Endodermal cell (in vitro differentiated cells): ENCODE measurements around the gene KCNA5. TPM values are rescaled to one million over a fixed set of nuclear protein-coding genes. Genes with fewer than 3 reads are reported as not detected.

ENCODE experiments used
- DNase-seq: peaks from one replicate; pipeline ENCODE4 v3.0.0-alpha.2; 2017
- H3K27ac ChIP-seq: 2 replicates; pipeline ENCODE4 v1.5.1; 2013; ENCODE audit warnings: mild to moderate bottlenecking, low read depth, low read length, moderate library complexity
- H3K27me3 ChIP-seq: 2 replicates; pipeline ENCODE4 v1.6.1; 2013; ENCODE audit warnings: mild to moderate bottlenecking, low read length, moderate library complexity; ENCODE audit not compliant: insufficient read depth, control insufficient read depth, poor library complexity, severe bottlenecking
- H3K36me3 ChIP-seq: 2 replicates; pipeline ENCODE4 v1.7.0; 2013; ENCODE audit warnings: mild to moderate bottlenecking, low read length, moderate library complexity; ENCODE audit not compliant: control insufficient read depth, insufficient read depth
- H3K4me1 ChIP-seq: one replicate; pipeline ENCODE4 v1.7.0; 2013; ENCODE audit warnings: low read length; ENCODE audit not compliant: control insufficient read depth, insufficient read depth
- H3K4me3 ChIP-seq: 2 replicates; pipeline ENCODE4 v1.5.1; 2013; ENCODE audit warnings: mild to moderate bottlenecking, low read length, moderate library complexity
- H3K9ac ChIP-seq: 2 replicates; pipeline ENCODE4 v1.6.1; 2013; ENCODE audit warnings: mild to moderate bottlenecking, low read length, moderate library complexity; ENCODE audit not compliant: poor library complexity, severe bottlenecking; ENCODE audit errors: extremely low read depth
- H3K9me3 ChIP-seq: 2 replicates; pipeline ENCODE4 v1.6.1; 2013; ENCODE audit warnings: mild to moderate bottlenecking, low read length, moderate library complexity; ENCODE audit not compliant: control insufficient read depth
- H3K27ac Mint-ChIP-seq: 2 replicates; pipeline ENCODE4 v1.8.0; 2020; ENCODE audit warnings: mixed read lengths
- H3K27me3 Mint-ChIP-seq: 2 replicates; pipeline ENCODE4 v1.8.0; 2021; ENCODE audit warnings: mild to moderate bottlenecking, mixed read lengths; ENCODE audit not compliant: insufficient read depth
- H3K36me3 Mint-ChIP-seq: 2 replicates; pipeline ENCODE4 v1.8.0; 2020; ENCODE audit warnings: low read depth, mixed read lengths
- H3K4me1 Mint-ChIP-seq: 2 replicates; pipeline ENCODE4 v1.8.0; 2020; ENCODE audit warnings: mixed read lengths
- H3K4me3 Mint-ChIP-seq: 2 replicates; pipeline ENCODE4 v1.8.0; 2020; ENCODE audit warnings: mild to moderate bottlenecking, moderate library complexity, mixed read lengths
- H3K9me3 Mint-ChIP-seq: 2 replicates; pipeline ENCODE4 v1.8.0; 2020; ENCODE audit warnings: mild to moderate bottlenecking, mixed read lengths
- WGBS, 2 experiments: methylation state at CpG; one replicate each; pipeline versions ENCODE4 v1.1.5 to v1.1.7; 2013; ENCODE audit warnings: missing lambda C conversion rate in 2 of 2, mixed read lengths in 1 of 2; ENCODE audit not compliant: insufficient coverage in 1 of 2, insufficient read length in 1 of 2; 5-methylcytosine and 5-hydroxymethylcytosine counted together
- total RNA-seq, 2 donors: library from RNA; stranded (reverse); fragmentation: NEBNext Ultra II Directional in 1 of 2; extraction: Animal tissue kit (Norgen Biotek cat#: 25700) in 1 of 2; gene quantifications; 2 replicates in 1 of 2; 3 replicates in 1 of 2; pipeline ENCODE4 v1.2.1, GENCODE V29; 2021
- TF ChIP-seq, protein P1 (sequence below): fragments of 200-600 bp; sonication (generic); conservative IDR thresholded peaks from 2 replicates; pipeline ENCODE4 v1.5.0; 2021; ENCODE audit warnings: antibody characterized with exemption, mild to moderate bottlenecking

KCNA5 gene
- total RNA-seq, 2 donors from 2014 or later = not detected

DNA sequence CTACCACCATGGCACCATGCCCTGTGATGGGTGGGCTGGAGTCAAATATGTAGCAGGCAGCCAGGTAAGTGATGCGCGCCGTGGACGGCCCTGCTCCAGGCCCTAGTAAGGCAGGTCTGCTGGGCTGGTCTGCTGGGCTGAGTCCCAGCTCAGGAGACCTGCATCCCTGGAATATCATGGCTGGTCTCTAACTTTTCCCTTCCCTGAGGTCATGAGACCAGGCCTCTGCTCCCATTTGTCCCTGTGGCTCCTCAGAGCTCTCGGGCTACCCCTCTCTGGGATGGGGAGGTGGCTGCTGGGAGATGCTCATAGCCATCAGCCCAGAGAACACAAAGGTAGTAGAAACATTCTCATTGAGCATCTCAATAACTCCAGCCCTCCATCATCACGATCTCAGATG, 19.8 kb upstream of the KCNA5 start:
- no peak overlapping the region for H3K9ac ChIP-seq
- Mint-ChIP-seq H3K4me1 (peaks cover 26% of the 10 kb centered on the region), H3K36me3 (no peaks in the 10 kb centered on the region), H3K27me3 (peaks cover 29% of the 10 kb centered on the region), H3K27ac (no peak overlapping the region), H3K9me3 (no peaks in the 10 kb centered on the region), H3K4me3 (no peak overlapping the region)
- no peaks in the 10 kb centered on the region for H3K9me3 ChIP-seq
- H3K4me3 ChIP-seq = no peak overlapping the region
- DNase-seq = no peak
- 88 to 100% methylated on average over 1 to 6 of the region's 6 CpGs for WGBS, 2 experiments
- H3K27me3 ChIP-seq = peaks cover 7% of the 10 kb centered on the region
- H3K36me3 ChIP-seq = no peaks in the 10 kb centered on the region
- H3K27ac ChIP-seq = no peak overlapping the region
- TF ChIP-seq, protein P1, sequence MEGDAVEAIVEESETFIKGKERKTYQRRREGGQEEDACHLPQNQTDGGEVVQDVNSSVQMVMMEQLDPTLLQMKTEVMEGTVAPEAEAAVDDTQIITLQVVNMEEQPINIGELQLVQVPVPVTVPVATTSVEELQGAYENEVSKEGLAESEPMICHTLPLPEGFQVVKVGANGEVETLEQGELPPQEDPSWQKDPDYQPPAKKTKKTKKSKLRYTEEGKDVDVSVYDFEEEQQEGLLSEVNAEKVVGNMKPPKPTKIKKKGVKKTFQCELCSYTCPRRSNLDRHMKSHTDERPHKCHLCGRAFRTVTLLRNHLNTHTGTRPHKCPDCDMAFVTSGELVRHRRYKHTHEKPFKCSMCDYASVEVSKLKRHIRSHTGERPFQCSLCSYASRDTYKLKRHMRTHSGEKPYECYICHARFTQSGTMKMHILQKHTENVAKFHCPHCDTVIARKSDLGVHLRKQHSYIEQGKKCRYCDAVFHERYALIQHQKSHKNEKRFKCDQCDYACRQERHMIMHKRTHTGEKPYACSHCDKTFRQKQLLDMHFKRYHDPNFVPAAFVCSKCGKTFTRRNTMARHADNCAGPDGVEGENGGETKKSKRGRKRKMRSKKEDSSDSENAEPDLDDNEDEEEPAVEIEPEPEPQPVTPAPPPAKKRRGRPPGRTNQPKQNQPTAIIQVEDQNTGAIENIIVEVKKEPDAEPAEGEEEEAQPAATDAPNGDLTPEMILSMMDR = no peak
- no peaks in the 10 kb centered on the region for H3K4me1 ChIP-seq

DNA sequence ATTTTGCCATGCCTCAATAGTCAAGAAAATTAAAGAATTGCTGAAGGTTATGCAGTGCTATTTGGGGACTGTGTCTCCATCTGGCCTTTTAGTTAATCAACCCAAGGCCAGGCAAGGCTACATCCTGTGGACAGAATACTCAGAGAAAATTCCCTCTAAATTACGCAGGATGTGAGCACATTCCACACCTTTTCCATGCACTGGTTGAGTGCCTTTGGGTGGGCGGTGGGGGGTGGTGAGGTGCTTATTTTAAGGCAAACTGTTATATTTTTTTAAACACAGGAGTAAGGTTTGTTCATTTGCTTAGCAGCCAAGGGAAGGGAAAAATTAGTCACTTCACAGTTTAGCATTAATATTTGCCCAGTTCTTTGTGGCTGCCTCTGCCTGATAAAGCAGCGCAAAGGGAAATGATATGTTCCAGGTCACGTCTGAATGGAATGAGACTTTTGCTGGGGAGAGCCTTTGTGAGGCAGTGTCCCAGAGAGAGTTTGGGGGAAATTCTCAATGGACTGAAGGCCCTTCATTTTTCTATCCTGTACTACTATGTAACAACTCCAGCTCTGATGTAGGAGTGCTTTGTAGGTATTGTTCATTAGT, 17.2 kb upstream of the KCNA5 start:
- no peak overlapping the region for H3K4me3 Mint-ChIP-seq
- Histone ChIP-seq H3K27ac (no peak overlapping the region), H3K36me3 (no peaks in the 10 kb centered on the region), H3K4me3 (no peak overlapping the region), H3K9ac (no peak overlapping the region), H3K4me1 (peaks cover 5% of the 10 kb centered on the region), H3K9me3 (no peaks in the 10 kb centered on the region), H3K27me3 (no peaks in the 10 kb centered on the region)
- H3K27ac Mint-ChIP-seq = no peak overlapping the region
- H3K27me3 Mint-ChIP-seq = peaks cover 18% of the 10 kb centered on the region
- no peaks in the 10 kb centered on the region for H3K36me3 Mint-ChIP-seq
- peaks cover 32% of the 10 kb centered on the region for H3K4me1 Mint-ChIP-seq
- TF ChIP-seq, protein P1 = no peak
- H3K9me3 Mint-ChIP-seq = no peaks in the 10 kb centered on the region
- DNase-seq = no peak
- 84% methylated on average over 4 of the region's 4 CpGs; no CpG with 5 or more reads in 1 of the 2 experiments for WGBS, 2 experiments

DNA sequence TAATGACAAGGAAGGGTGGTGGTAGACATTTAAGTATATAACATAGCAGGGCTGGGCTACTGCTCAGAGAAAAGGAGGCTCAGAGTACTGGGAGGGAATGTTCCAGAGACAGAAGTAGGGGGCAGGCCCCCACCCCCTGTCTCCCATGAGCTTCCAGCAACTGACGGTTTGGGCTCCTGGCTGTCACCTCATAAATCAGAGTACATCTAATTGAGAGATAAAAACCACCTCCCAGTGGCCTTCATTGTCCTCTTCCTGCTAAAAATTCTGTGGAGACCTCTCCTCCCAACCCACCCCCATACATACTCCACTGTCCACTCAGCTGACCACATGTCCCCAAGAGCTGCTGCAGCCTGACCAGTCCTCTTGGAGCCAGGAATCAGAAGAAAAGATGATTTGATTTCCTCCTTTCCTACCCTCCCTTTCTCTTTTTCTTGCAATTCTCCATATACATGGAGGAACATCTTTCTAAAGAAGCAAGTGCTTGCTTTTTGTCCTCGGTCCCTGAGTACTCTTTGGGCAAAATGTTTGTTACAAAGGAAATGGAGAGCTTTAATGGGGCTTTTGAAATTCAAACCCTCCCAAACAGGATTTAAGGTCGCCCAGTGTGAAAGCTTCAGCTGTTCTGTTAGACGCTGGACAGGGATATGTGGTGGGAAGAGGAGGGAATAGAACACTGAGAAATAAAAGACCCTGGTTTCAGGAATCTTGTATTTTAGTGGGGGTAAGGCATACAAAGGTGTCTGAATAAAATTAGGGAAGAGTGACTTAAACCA, 16.4 kb upstream of the KCNA5 start:
- Mint-ChIP-seq H3K9me3 (peaks cover 3% of the 10 kb centered on the region), H3K27me3 (peaks cover 18% of the 10 kb centered on the region), H3K4me3 (no peak overlapping the region), H3K4me1 (peaks cover 32% of the 10 kb centered on the region), H3K36me3 (no peaks in the 10 kb centered on the region), H3K27ac (no peak overlapping the region)
- Histone ChIP-seq H3K4me3 (no peak overlapping the region), H3K9me3 (no peaks in the 10 kb centered on the region), H3K27me3 (no peaks in the 10 kb centered on the region), H3K4me1 (peaks cover 5% of the 10 kb centered on the region), H3K36me3 (no peaks in the 10 kb centered on the region), H3K9ac (no peak overlapping the region), H3K27ac (no peak overlapping the region)
- WGBS, 2 experiments = 36 to 41% methylated on average over 3 to 4 of the region's 4 CpGs
- TF ChIP-seq, protein P1 = no peak
- peak; percentile 54 for DNase-seq
